PC-3 (cell line): ENCODE measurements around the gene MTG1. TPM values are rescaled to one million over a fixed set of nuclear protein-coding genes. Genes with fewer than 3 reads are reported as not detected.

Experiments
- ATAC-seq: fragments of 200-7000 bp; cut with Tn5 transposase; 2 replicates; pipeline ENCODE4 v1.9.1; 2020; ENCODE audit warnings: mild to moderate bottlenecking, moderate library complexity
- BruUV-seq: library from RNA; stranded (reverse); fragments of 400-500 nt; replicated peaks from 2 replicates; lab custom pipeline; 2021; lab: Mats Ljungman, UMichigan
- CTCF ChIA-PET: fragments of 300-600 bp; sonication (Branson Sonifier 250); formaldehyde crosslinking; loops from one replicate; lab custom pipeline; 2022; ENCODE audit warnings: antibody characterized with exemption; lab: Charles Lee
- POLR2A ChIA-PET: fragments of 300-600 bp; sonication (Branson Sonifier 250); formaldehyde crosslinking; loops from one replicate; lab custom pipeline; 2022; ENCODE audit warnings: antibody characterized with exemption; ENCODE audit not compliant: unreplicated experiment; lab: Charles Lee
- DNase-seq: peaks from one replicate; pipeline ENCODE4 v3.0.0-alpha.2; 2015
- H2AFZ ChIP-seq: fragments of 300-600 bp; sonication (generic); 2 replicates; pipeline ENCODE4 v1.6.0; 2016; ENCODE audit warnings: antibody characterized with exemption, low read length
- H3F3A ChIP-seq: fragments of 300-600 bp; sonication (generic); one replicate; pipeline ENCODE4 v1.6.0; 2017; ENCODE audit warnings: antibody characterized with exemption, low read length, control low read depth, mild to moderate bottlenecking; ENCODE audit not compliant: unreplicated experiment
- H3K27ac ChIP-seq: fragments of 300-600 bp; sonication (generic); 2 replicates; pipeline ENCODE4 v1.5.1; 2016; ENCODE audit warnings: mild to moderate bottlenecking, low read length
- H3K27me3 ChIP-seq: fragments of 300-600 bp; sonication (generic); 2 replicates; pipeline ENCODE4 v1.6.1; 2016; ENCODE audit warnings: low read length, mixed read lengths
- H3K36me3 ChIP-seq: fragments of 300-600 bp; sonication (generic); 2 replicates; pipeline ENCODE4 v1.6.1; 2016; ENCODE audit warnings: low read depth, mixed run types, low read length, mixed read lengths
- H3K4me1 ChIP-seq: fragments of 300-600 bp; sonication (generic); 2 replicates; pipeline ENCODE4 v1.5.1; 2016; ENCODE audit warnings: low read length; ENCODE audit not compliant: insufficient read depth
- H3K4me2 ChIP-seq: fragments of 300-600 bp; sonication (generic); 2 replicates; pipeline ENCODE4 v1.6.0; 2016; ENCODE audit warnings: low read length
- H3K4me3 ChIP-seq: fragments of 300-600 bp; sonication (generic); 2 replicates; pipeline ENCODE4 v1.5.1; 2016; ENCODE audit warnings: mild to moderate bottlenecking, low read length, mixed read lengths
- H3K79me2 ChIP-seq: fragments of 300-600 bp; sonication (generic); 2 replicates; pipeline ENCODE4 v1.6.1; 2017; ENCODE audit warnings: low read length, mixed read lengths
- H3K9ac ChIP-seq: fragments of 300-600 bp; sonication (generic); 2 replicates; pipeline ENCODE4 v1.6.0; 2016; ENCODE audit warnings: mild to moderate bottlenecking, low read length
- H3K9me2 ChIP-seq: fragments of 300-600 bp; sonication (generic); replicated peaks from 2 replicates; pipeline ENCODE4 v1.6.1; 2016; ENCODE audit warnings: mixed run types, low read length, mixed read lengths
- H3K9me3 ChIP-seq: fragments of 300-600 bp; sonication (generic); 2 replicates; pipeline ENCODE4 v1.6.1; 2016; ENCODE audit warnings: low read length, mixed read lengths
- H4K20me1 ChIP-seq: fragments of 300-600 bp; sonication (generic); 2 replicates; pipeline ENCODE4 v1.6.1; 2016; ENCODE audit warnings: low read length, mixed read lengths
- EZH2 ChIP-seq: fragments of 300-600 bp; sonication (generic); IDR thresholded peaks from one replicate; pipeline ENCODE4 v1.6.1; 2017; ENCODE audit warnings: antibody characterized with exemption, mild to moderate bottlenecking, low read length; ENCODE audit not compliant: unreplicated experiment
- EZH2phosphoT487 ChIP-seq: fragments of 300-600 bp; sonication (generic); IDR thresholded peaks from 2 replicates; pipeline ENCODE4 v1.6.1; 2018; ENCODE audit warnings: mild to moderate bottlenecking, antibody characterized with exemption, low read length, borderline replicate concordance
- intact Hi-C: fragments of 100-400 bp; cut with micrococcal nuclease; formaldehyde crosslinking; loops from 2 replicates; pipeline ENCODE4 v1.9.0; 2023
- total RNA-seq: library from RNA; depleted of rRNA; stranded (reverse); fragments of >200 nt; gene quantifications from 2 replicates; pipeline ENCODE4 v1.2.3, GENCODE V29; 2014
- TF ChIP-seq, protein P1 (sequence below): fragments of 300-600 bp; sonication (generic); conservative IDR thresholded peaks from 2 replicates; pipeline ENCODE4 v1.5.1; 2017; ENCODE audit warnings: antibody characterized with exemption, low read depth, mild to moderate bottlenecking, low read length

MTG1 gene
- total RNA-seq, 1 experiment from 2014 or later: 39.4 TPM

DNA sequence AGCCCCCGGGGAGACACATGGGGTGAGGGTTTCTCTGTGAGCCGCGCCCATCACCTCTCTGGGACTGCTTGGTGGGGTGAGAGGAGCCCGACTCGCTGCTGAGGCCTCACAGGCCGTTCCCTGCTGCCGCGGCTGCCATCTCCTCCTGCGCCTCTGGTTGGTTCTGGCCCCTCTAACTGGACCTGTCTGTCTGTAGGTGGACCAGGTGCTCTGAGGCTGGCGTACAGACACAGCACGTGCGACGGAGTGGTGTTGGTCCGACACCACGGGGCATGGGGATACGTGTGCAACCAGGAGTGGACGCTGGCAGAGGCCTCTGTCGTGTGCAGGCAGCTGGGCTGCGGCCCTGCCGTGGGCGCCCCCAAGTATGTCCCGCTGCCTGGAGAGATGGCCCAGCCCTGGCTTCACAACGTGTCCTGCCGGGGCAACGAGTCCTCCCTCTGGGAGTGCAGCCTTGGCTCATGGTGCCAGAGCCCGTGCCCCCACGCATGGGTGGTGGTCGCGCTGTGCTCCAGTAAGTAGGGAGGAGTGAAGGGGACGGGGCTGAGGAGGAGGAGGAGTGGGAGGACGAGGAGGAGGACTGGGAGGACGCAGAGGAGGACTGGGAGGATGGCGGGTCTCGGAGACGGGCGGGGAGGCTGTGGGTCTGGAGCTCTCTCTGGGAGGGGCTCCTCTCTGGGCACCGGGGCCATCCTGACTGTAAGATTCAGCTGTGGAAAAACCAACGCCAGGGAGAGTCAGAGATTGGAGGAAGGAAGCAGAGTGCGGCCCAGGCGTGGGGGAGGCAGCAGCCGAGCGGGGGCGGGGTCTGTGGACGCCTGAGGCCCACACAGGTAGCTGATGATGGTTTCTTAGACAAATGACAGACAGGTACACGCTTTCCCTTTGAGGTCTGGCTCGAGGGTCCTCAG is 62.3 kb downstream of the MTG1 start:
- no peak for ATAC-seq
- intact Hi-C loops: no loop called here
- H3K27me3 ChIP-seq: no peaks in the 10 kb centered on the region
- TF ChIP-seq, protein P1, sequence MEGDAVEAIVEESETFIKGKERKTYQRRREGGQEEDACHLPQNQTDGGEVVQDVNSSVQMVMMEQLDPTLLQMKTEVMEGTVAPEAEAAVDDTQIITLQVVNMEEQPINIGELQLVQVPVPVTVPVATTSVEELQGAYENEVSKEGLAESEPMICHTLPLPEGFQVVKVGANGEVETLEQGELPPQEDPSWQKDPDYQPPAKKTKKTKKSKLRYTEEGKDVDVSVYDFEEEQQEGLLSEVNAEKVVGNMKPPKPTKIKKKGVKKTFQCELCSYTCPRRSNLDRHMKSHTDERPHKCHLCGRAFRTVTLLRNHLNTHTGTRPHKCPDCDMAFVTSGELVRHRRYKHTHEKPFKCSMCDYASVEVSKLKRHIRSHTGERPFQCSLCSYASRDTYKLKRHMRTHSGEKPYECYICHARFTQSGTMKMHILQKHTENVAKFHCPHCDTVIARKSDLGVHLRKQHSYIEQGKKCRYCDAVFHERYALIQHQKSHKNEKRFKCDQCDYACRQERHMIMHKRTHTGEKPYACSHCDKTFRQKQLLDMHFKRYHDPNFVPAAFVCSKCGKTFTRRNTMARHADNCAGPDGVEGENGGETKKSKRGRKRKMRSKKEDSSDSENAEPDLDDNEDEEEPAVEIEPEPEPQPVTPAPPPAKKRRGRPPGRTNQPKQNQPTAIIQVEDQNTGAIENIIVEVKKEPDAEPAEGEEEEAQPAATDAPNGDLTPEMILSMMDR: no peak
- TF ChIP-seq EZH2phosphoT487 (no peak), EZH2 (no peak)
- no peaks in the 10 kb centered on the region for H3K4me1 ChIP-seq
- no peak overlapping the region for H3K9ac ChIP-seq
- BruUV-seq: no TSS peak
- no peaks in the 10 kb centered on the region for H4K20me1 ChIP-seq
- no peaks in the 10 kb centered on the region for H3F3A ChIP-seq
- no peaks in the 10 kb centered on the region for H3K9me3 ChIP-seq
- POLR2A ChIA-PET: no interaction called here
- H2AFZ ChIP-seq: no peak overlapping the region
- no peaks in the 10 kb centered on the region for H3K9me2 ChIP-seq
- no peak overlapping the region for H3K4me3 ChIP-seq
- no peak for DNase-seq
- no peaks in the 10 kb centered on the region for H3K79me2 ChIP-seq
- H3K36me3 ChIP-seq: no peaks in the 10 kb centered on the region
- CTCF ChIA-PET: no interaction called here
- H3K4me2 ChIP-seq: no peak overlapping the region
- H3K27ac ChIP-seq: no peak overlapping the region

DNA sequence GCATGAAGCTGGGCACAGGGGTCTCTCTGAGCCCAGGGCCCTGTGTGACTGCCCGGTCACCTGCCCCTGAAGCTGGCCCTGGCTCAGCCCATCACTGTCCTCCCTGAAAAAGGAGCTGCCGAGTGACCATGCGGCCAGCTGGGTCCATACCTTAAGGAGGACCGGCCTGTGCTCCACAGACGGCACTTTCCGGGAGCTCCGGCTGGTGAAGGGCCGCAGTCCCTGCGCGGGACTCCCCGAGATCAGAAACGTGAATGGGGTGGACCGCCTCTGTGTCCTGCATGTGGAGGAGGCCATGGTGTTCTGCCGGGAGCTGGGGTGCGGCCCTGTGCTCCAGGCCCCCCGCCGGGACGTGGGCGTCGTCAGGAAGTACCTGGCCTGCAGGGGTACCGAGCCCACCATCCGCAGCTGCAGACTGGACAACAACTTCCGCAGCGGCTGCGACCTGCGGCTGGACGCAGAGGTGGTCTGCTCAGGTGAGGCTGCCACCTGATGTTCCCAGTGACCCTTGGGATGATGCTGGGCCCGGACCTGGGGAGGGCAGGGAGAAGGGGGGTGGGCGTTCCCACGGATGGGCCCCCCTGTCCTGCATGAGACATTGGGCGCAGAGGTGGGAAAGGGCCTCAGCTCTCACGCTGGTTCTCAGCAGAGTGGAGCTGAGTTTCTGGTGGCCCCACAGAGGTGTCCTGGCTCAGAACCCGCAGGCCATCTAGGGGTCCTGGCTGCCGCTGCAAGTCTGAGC is 63.3 kb downstream of the MTG1 start:
- no peaks in the 10 kb centered on the region for H3K4me1 ChIP-seq
- ChIA-PET CTCF (no interaction called here), POLR2A (no interaction called here)
- ATAC-seq (no peak), DNase-seq (no peak)
- intact Hi-C loops: no loop called here
- no peak overlapping the region for H3K9ac ChIP-seq
- no peak for TF ChIP-seq EZH2
- TF ChIP-seq, protein P1: no peak
- no peak for TF ChIP-seq EZH2phosphoT487
- H3K4me3 ChIP-seq: no peak overlapping the region
- H3K9me2 ChIP-seq: no peaks in the 10 kb centered on the region
- no peak overlapping the region for H3K27ac ChIP-seq
- no peak overlapping the region for H3K4me2 ChIP-seq
- no peaks in the 10 kb centered on the region for H3F3A ChIP-seq
- H3K79me2 ChIP-seq: no peaks in the 10 kb centered on the region
- no peaks in the 10 kb centered on the region for H3K36me3 ChIP-seq
- no TSS peak for BruUV-seq
- no peaks in the 10 kb centered on the region for H4K20me1 ChIP-seq
- no peaks in the 10 kb centered on the region for H3K9me3 ChIP-seq
- H3K27me3 ChIP-seq: no peaks in the 10 kb centered on the region
- H2AFZ ChIP-seq: no peak overlapping the region
